Stimulated activated naive B cell treated with anti-CD40 and anti-IgM and Interleukin-4, amounts not matched to agents 10 μg/mL and 1 μg/mL and 100 μg/mL, for 72 hours (primary cell): ENCODE data around the gene CDK15.
"Not testable (repeated sequence)": the region's sequence is repeated elsewhere in the genome, so short reads cannot be mapped to it uniquely, and the experiment has no call there.

Experiments used
- ATAC-seq, 2 donors: fragments of 150-1000 bp; cut with Tn5 transposase; replicated peaks; 2 replicates each; pipeline ENCODE4 v1.10.0; 2021; ENCODE audit warnings: moderate library complexity in 1 of 2
- DNase-seq: peaks from one replicate; pipeline ENCODE4 v3.0.0; 2021
- H3K27ac Mint-ChIP-seq: one replicate; pipeline ENCODE4 v1.8.0; 2022; ENCODE audit warnings: mild to moderate bottlenecking, mixed read lengths
- H3K27me3 Mint-ChIP-seq, 2 donors: one replicate each; pipeline ENCODE4 v1.8.0; 2022; ENCODE audit warnings: mixed read lengths in 2 of 2
- H3K36me3 Mint-ChIP-seq, 2 donors: one replicate each; pipeline ENCODE4 v1.8.0; 2022; ENCODE audit warnings: mixed read lengths in 2 of 2, mild to moderate bottlenecking in 1 of 2
- H3K4me1 Mint-ChIP-seq, 2 donors: one replicate each; pipeline ENCODE4 v1.8.0; 2022; ENCODE audit warnings: mixed read lengths in 2 of 2, mild to moderate bottlenecking in 1 of 2
- H3K4me3 Mint-ChIP-seq, 2 donors: one replicate each; pipeline ENCODE4 v1.8.0; 2022; ENCODE audit warnings: mild to moderate bottlenecking in 2 of 2, mixed read lengths in 2 of 2, moderate library complexity in 1 of 2
- H3K9me3 Mint-ChIP-seq, 2 donors: one replicate each; pipeline ENCODE4 v1.8.0; 2022; ENCODE audit warnings: mixed read lengths in 2 of 2, mild to moderate bottlenecking in 1 of 2

CDK15 gene

GRCh38 chr2:201828220-201828619 is 21.9 kb downstream of the CDK15 start:
- Mint-ChIP-seq H3K36me3 (no peaks in the 10 kb centered on the region), H3K27me3 (peaks cover 11 to 16% of the 10 kb centered on the region in 2 donors), H3K27ac (no peak overlapping the region), H3K9me3 (peaks cover 0 to 3% of the 10 kb centered on the region in 2 donors), H3K4me1 (no peaks in the 10 kb centered on the region), H3K4me3 (no peak overlapping the region)
- ATAC-seq (no peak), DNase-seq (no peak)

GRCh38 chr2:201830666-201831065 is 24.3 kb downstream of the CDK15 start:
- no peak for ATAC-seq
- Mint-ChIP-seq H3K4me1 (no peaks in the 10 kb centered on the region), H3K36me3 (no peaks in the 10 kb centered on the region), H3K9me3 (peaks cover 0 to 2% of the 10 kb centered on the region in 2 donors), H3K27me3 (peaks cover 6 to 13% of the 10 kb centered on the region in 2 donors), H3K4me3 (no peak overlapping the region), H3K27ac (no peak overlapping the region)
- DNase-seq = no peak

DNA sequence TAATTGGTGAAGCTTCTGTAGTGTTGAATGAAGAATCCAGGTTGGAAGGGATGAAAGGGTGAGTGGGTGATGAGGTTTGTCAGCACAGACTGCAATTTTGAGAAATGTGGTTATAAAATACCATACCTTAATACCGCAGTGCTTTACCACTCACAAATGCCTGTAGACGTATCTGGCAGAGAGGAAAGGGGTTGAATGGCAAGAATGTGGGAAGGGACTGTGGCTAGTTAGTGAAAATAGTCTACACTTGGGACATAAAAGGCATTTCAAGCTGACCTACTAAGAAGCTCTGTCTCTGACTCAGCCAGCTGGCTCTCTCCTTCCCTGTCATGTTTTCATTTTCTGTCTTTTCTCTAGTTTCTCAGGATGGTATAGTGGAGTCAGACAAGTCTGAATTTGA is 25.1 kb downstream of the CDK15 start:
- no peak for ATAC-seq
- peaks cover 8 to 14% of the 10 kb centered on the region in 2 donors for H3K27me3 Mint-ChIP-seq

GRCh38 chr2:201833781-201834180 is 27.4 kb downstream of the CDK15 start:
- no peak for ATAC-seq
- no peak for DNase-seq
- Mint-ChIP-seq H3K4me3 (no peak overlapping the region), H3K36me3 (no peaks in the 10 kb centered on the region), H3K9me3 (peaks cover 0 to 2% of the 10 kb centered on the region in 2 donors), H3K27ac (no peak overlapping the region), H3K4me1 (no peaks in the 10 kb centered on the region), H3K27me3 (peaks cover 13 to 17% of the 10 kb centered on the region in 2 donors)

More for the DNA sequence above, 25.1 kb downstream of the CDK15 start:
- Mint-ChIP-seq H3K27ac (no peak overlapping the region), H3K4me1 (no peaks in the 10 kb centered on the region), H3K9me3 (peaks cover 0 to 2% of the 10 kb centered on the region in 2 donors), H3K4me3 (no peak overlapping the region), H3K36me3 (no peaks in the 10 kb centered on the region)
- no peak for DNase-seq

- ATAC-seq = no peak
- DNase-seq = no peak
These were observed 28.7 kb downstream of the CDK15 start for GRCh38 chr2:201835066-201835465.

GRCh38 chr2:201837391-201837790 is 31.1 kb downstream of the CDK15 start:
- no peaks in the 10 kb centered on the region for H3K4me1 Mint-ChIP-seq
- no peak overlapping the region for H3K4me3 Mint-ChIP-seq
- ATAC-seq (no peak), DNase-seq (no peak)
- peaks cover 4 to 5% of the 10 kb centered on the region in 2 donors for H3K9me3 Mint-ChIP-seq
- H3K36me3 Mint-ChIP-seq = no peaks in the 10 kb centered on the region
- peaks cover 12 to 15% of the 10 kb centered on the region in 2 donors for H3K27me3 Mint-ChIP-seq
- H3K27ac Mint-ChIP-seq = no peak overlapping the region

More at GRCh38 chr2:201835066-201835465, 28.7 kb downstream of the CDK15 start:
- Mint-ChIP-seq H3K27me3 (peaks cover 8 to 12% of the 10 kb centered on the region in 2 donors), H3K4me1 (no peaks in the 10 kb centered on the region), H3K4me3 (no peak overlapping the region), H3K27ac (no peak overlapping the region), H3K9me3 (no peaks in the 10 kb centered on the region), H3K36me3 (no peaks in the 10 kb centered on the region)

DNA sequence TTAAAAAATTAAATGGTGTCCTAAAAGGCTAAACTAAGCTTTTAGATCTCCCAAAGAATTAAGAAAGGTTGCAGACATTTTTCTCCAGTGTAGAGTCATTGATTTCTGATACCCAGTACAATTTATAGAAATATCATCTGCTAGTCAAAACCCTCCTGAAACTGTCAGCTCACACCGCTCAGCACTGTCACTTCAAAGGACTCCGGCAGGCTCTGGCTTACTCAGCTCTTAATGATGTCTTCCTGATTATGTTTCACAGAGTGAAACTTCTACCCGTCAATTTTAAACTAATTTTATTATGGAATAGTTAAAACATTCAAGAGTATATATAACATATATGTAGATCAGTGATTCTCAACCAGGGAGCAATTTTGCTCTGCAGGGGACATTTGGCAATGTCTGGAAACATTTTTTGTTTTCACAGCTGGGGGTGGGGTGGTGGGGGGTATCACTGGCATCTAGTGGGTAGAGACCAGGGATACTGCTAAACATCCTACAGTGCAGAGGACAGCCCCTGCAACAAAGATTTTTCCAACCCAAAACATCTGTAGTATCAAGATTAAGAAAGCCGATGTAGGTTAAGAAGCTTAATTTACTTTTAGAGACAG is 31.6 kb downstream of the CDK15 start:
- H3K4me1 Mint-ChIP-seq = no peaks in the 10 kb centered on the region
- H3K27me3 Mint-ChIP-seq = peaks cover 12 to 15% of the 10 kb centered on the region in 2 donors
- DNase-seq = no peak
- no peak overlapping the region for H3K27ac Mint-ChIP-seq
- H3K9me3 Mint-ChIP-seq = peaks cover 4 to 5% of the 10 kb centered on the region in 2 donors
- H3K4me3 Mint-ChIP-seq = no peak overlapping the region
- ATAC-seq = no peak
- no peaks in the 10 kb centered on the region for H3K36me3 Mint-ChIP-seq

GRCh38 chr2:201839727-201840126 is 33.4 kb downstream of the CDK15 start:
- DNase-seq (no peak), ATAC-seq (no peak)
- no peaks in the 10 kb centered on the region for H3K4me1 Mint-ChIP-seq
- no peaks in the 10 kb centered on the region for H3K36me3 Mint-ChIP-seq
- H3K27ac Mint-ChIP-seq = no peak overlapping the region
- H3K9me3 Mint-ChIP-seq = peaks cover 4 to 5% of the 10 kb centered on the region in 2 donors
- H3K27me3 Mint-ChIP-seq = peaks cover 12 to 15% of the 10 kb centered on the region in 2 donors
- H3K4me3 Mint-ChIP-seq = no peak overlapping the region

GRCh38 chr2:201840726-201841125 is 34.4 kb downstream of the CDK15 start:
- no peaks in the 10 kb centered on the region for H3K4me1 Mint-ChIP-seq
- peaks cover 12 to 15% of the 10 kb centered on the region in 2 donors for H3K27me3 Mint-ChIP-seq
- no peaks in the 10 kb centered on the region for H3K36me3 Mint-ChIP-seq
- ATAC-seq (no peak), DNase-seq (no peak)
- no peak overlapping the region for H3K27ac Mint-ChIP-seq
- no peak overlapping the region for H3K4me3 Mint-ChIP-seq
- H3K9me3 Mint-ChIP-seq = peaks cover 4 to 5% of the 10 kb centered on the region in 2 donors

DNA sequence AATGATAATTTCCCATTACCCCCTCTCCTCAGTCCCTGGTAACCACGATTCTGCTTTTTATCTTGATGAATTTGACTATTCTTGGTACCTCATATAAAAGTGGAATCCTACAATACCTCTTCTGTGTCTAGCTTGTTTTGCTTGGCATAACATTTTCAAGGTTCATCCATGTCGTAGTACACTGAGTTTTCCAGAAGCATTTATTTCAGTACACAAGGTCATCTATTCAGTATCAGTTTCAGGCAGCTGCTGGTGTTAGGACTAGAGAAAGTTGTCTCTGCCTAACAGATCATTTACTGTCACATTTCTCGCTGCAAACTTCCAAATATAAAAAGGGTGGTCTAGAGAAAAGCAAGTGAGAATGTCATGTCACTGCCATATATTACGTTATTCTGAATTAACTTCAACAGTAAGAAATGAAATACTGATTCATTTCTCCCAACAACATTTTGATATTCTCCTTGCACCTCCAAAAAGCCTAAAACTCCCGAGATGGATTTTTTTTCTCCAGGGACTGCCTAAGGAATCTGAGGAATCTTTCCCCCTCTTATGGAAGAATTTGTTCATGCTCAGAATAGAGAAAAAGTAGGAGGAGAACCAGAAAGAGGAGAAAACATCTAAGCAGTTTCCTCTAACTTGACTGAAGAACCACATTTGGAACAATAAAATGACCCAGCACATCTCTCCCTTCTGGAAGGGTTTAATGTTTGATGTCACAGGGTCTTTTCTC is 36.0 kb downstream of the CDK15 start:
- no peaks in the 10 kb centered on the region for H3K36me3 Mint-ChIP-seq
- no peak overlapping the region for H3K27ac Mint-ChIP-seq

DNA sequence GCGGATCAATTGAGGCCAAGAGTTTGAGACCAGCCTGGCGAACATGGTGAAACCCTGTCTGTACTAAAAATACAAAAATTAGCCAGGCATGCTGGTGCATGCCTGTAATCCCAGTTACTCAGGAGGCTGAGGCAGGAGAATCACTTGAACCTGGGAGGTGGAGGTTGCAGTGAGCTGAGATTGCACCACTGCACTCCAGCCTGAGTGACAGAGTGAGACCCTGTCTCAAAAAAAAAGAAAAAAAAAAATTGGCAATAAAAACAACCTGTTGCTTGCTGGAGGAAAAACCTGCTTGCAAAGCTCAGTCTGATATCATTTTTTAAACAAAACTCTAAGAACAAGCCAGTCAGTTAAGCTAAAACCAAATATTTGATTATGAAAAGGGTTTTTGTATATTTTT is 38.6 kb downstream of the CDK15 start:
- not testable (repeated sequence) for DNase-seq, H3K4me1 Mint-ChIP-seq, H3K36me3 Mint-ChIP-seq, ATAC-seq, H3K4me3 Mint-ChIP-seq, H3K9me3 Mint-ChIP-seq, H3K27ac Mint-ChIP-seq
- H3K27me3 Mint-ChIP-seq = peaks cover 0 to 11% of the 10 kb centered on the region in 2 donors

More for the DNA sequence above, 36.0 kb downstream of the CDK15 start:
- Mint-ChIP-seq H3K4me1 (no peaks in the 10 kb centered on the region), H3K27me3 (peaks cover under 1 to 7% of the 10 kb centered on the region in 2 donors), H3K4me3 (no peak overlapping the region), H3K9me3 (peaks cover 4 to 5% of the 10 kb centered on the region in 2 donors)
- DNase-seq (no peak), ATAC-seq (no peak)

DNA sequence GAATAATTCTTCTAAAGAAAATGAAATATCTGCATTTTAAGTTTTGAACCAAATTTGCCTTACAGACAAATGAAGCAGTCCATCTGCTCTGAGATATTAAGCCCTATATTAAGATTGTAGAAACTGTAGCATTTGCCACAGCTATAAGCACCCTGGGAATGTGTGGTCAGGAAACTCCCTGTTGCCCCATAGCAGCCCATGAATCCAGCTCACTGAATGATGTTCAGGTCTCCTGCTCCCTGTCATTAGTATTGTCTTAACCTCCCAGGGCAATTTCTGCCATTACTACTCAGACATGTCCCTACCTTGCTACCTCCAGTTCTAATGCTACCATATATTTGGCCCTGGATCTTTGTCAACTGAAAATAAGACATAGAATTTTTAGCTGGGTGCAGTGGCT is 41.1 kb downstream of the CDK15 start:
- DNase-seq (no peak), ATAC-seq (no peak)
- H3K36me3 Mint-ChIP-seq = no peaks in the 10 kb centered on the region
- H3K9me3 Mint-ChIP-seq = no peaks in the 10 kb centered on the region
- H3K27ac Mint-ChIP-seq = no peak overlapping the region
- H3K27me3 Mint-ChIP-seq = peaks cover 0 to 4% of the 10 kb centered on the region in 2 donors
- no peak overlapping the region for H3K4me3 Mint-ChIP-seq
- no peaks in the 10 kb centered on the region for H3K4me1 Mint-ChIP-seq

- Mint-ChIP-seq H3K9me3 (no peaks in the 10 kb centered on the region), H3K4me3 (no peak overlapping the region), H3K27ac (no peak overlapping the region), H3K4me1 (no peaks in the 10 kb centered on the region), H3K36me3 (no peaks in the 10 kb centered on the region), H3K27me3 (peaks cover 7 to 12% of the 10 kb centered on the region in 2 donors)
- no peak for DNase-seq
- ATAC-seq = no peak
These were observed 46.1 kb downstream of the CDK15 start for GRCh38 chr2:201852462-201852861.

- Mint-ChIP-seq H3K9me3 (no peaks in the 10 kb centered on the region), H3K36me3 (no peaks in the 10 kb centered on the region), H3K27me3 (peaks cover 12 to 17% of the 10 kb centered on the region in 2 donors), H3K4me3 (no peak overlapping the region), H3K27ac (no peak overlapping the region), H3K4me1 (no peaks in the 10 kb centered on the region)
- DNase-seq (no peak), ATAC-seq (no peak)
These were observed 46.6 kb downstream of the CDK15 start for GRCh38 chr2:201852878-201853415.
